ENCODE results near the gene FRMD7. TPM values are rescaled to one million over a fixed set of nuclear protein-coding genes. Genes with fewer than 3 reads are reported as not detected.

Gene FRMD7
- total and polyA plus RNA-seq, 10 of the 15 experiments (the other 5 are each of a cell fraction or from before 2014, with no cell fraction given) = 0.03 to 0.94 TPM; not detected in 8

DNA sequence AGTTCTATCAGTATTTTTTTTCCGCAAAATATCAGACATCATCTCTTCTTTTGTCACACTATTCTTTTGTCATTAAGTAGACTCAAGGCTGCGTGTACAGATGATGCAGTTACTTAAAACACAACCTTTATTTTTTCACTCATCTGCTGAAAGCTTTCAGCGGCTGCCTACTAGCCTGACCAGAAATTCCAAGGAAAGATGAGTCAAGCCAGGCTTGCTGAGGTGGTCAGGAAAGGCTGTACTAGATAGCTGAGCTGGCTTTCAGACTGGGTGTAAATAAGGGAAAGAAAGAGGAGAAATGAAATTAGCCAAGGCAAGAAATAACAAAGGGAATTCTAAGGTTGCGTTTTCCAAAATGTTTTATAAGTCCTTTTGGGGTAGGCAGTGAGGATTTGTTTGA is 86.8 kb downstream of the FRMD7 start (continued):
- TF ChIP-seq, protein P1, sequence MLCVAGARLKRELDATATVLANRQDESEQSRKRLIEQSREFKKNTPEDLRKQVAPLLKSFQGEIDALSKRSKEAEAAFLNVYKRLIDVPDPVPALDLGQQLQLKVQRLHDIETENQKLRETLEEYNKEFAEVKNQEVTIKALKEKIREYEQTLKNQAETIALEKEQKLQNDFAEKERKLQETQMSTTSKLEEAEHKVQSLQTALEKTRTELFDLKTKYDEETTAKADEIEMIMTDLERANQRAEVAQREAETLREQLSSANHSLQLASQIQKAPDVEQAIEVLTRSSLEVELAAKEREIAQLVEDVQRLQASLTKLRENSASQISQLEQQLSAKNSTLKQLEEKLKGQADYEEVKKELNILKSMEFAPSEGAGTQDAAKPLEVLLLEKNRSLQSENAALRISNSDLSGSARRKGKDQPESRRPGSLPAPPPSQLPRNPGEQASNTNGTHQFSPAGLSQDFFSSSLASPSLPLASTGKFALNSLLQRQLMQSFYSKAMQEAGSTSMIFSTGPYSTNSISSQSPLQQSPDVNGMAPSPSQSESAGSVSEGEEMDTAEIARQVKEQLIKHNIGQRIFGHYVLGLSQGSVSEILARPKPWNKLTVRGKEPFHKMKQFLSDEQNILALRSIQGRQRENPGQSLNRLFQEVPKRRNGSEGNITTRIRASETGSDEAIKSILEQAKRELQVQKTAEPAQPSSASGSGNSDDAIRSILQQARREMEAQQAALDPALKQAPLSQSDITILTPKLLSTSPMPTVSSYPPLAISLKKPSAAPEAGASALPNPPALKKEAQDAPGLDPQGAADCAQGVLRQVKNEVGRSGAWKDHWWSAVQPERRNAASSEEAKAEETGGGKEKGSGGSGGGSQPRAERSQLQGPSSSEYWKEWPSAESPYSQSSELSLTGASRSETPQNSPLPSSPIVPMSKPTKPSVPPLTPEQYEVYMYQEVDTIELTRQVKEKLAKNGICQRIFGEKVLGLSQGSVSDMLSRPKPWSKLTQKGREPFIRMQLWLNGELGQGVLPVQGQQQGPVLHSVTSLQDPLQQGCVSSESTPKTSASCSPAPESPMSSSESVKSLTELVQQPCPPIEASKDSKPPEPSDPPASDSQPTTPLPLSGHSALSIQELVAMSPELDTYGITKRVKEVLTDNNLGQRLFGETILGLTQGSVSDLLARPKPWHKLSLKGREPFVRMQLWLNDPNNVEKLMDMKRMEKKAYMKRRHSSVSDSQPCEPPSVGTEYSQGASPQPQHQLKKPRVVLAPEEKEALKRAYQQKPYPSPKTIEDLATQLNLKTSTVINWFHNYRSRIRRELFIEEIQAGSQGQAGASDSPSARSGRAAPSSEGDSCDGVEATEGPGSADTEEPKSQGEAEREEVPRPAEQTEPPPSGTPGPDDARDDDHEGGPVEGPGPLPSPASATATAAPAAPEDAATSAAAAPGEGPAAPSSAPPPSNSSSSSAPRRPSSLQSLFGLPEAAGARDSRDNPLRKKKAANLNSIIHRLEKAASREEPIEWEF (IDR thresholded peaks at IDR 0.05; ENCODE audit: insufficient replicate concordance, low read depth, low read length) = no peak

GRCh38 chrX:132040066-132040465 is 87.8 kb downstream of the FRMD7 start:
- peaks cover 68% of the 10 kb centered on the region for H3K79me2 ChIP-seq (ENCODE audit: control insufficient read depth, insufficient read depth, low read length)
- intact Hi-C loops (cut with micrococcal nuclease; ENCODE audit: unreplicated experiment) = no loop called here

More at GRCh38 chrX:132040066-132040465, 87.8 kb downstream of the FRMD7 start:
- Histone ChIP-seq H2AFZ (ENCODE audit: control insufficient read depth, low read depth, low read length) (no peak overlapping the region), H3K36me3 (ENCODE audit: control insufficient read depth in 2 of 2, insufficient read depth in 2 of 2, low read length in 1 of 2) (no peaks in the 10 kb centered on the region), H3K27me3 (replicated peaks in 1 of 2; ENCODE audit: control insufficient read depth in 2 of 2, insufficient read depth in 2 of 2, low read length in 1 of 2) (no peaks in the 10 kb centered on the region), H3K4me1 (ENCODE audit: control insufficient read depth, insufficient read depth, low read length) (no peaks in the 10 kb centered on the region), H3K4me2 (ENCODE audit: control insufficient read depth, insufficient read depth) (no peak overlapping the region), H3K4me3 (no peak overlapping the region), H4K20me1 (ENCODE audit: control insufficient read depth, insufficient read depth) (no peaks in the 10 kb centered on the region), H3K27ac (ENCODE audit: control insufficient read depth, insufficient read depth) (no peak overlapping the region), H3K9me3 (replicated peaks; ENCODE audit: control insufficient read depth, insufficient read depth, low read length) (no peaks in the 10 kb centered on the region), H3K9ac (ENCODE audit: control insufficient read depth, insufficient read depth, low read length) (no peak overlapping the region)
- ChIA-PET CTCF (no interaction called here), SMC1A (ENCODE audit: uncharacterized antibody, unreplicated experiment) (interaction anchor here (1.2 to 2.7 kb wide), 3 partner anchors 10 to 22 kb away, joined by 3 to 8 read pairs (median 3); no protein-coding TSS in a partner anchor), POLR2A (no interaction called here), RAD21 (ENCODE audit: unreplicated experiment) (interaction anchor here (2.1 kb wide), 1 partner anchor 10 kb away, joined by 7 read pairs; no protein-coding TSS in a partner anchor)
- no peak for TF ChIP-seq NBN (IDR thresholded peaks at IDR 0.05)
- no peak for TF ChIP-seq PML (IDR thresholded peaks at IDR 0.05; ENCODE audit: low read length)
- TF ChIP-seq ZNF384 (IDR thresholded peaks at IDR 0.05; ENCODE audit: borderline replicate concordance, low read depth, low read length) = no peak
- no peak for TF ChIP-seq POLR2AphosphoS2 (IDR thresholded peaks at IDR 0.05; ENCODE audit: low read depth, low read length)
- TF ChIP-seq SP1 (IDR thresholded peaks at IDR 0.05; ENCODE audit: low read depth, low read length) = no peak
- TF ChIP-seq YBX1 (IDR thresholded peaks at IDR 0.05) = no peak
- no peak for TF ChIP-seq BRCA1 (IDR thresholded peaks at IDR 0.05; ENCODE audit: low read depth, low read length)
- no peak for ATAC-seq
- WGBS (ENCODE audit: insufficient coverage, insufficient replicate concordance, low lambda C conversion rate, missing lambda C conversion rate) = 72% methylated on average over 2 of the region's 2 CpGs
- FAIRE-seq = no peak
- DNase-seq (ENCODE audit: low read depth, low spot score) = no peak
- no TSS peak for BruUV-seq (replicated peaks)
- in situ Hi-C loops (cut with MboI) = no loop called here
